Erythroblast (primary cell): ENCODE results near the gene PRAMEF18.
A peak's percentile ranks its signal among the peaks of the same experiment; 100 is the strongest.
"Not testable (repeated sequence)": the region's sequence is repeated elsewhere in the genome, so short reads cannot be mapped to it uniquely, and the experiment has no call there.

ENCODE experiments used
- DNase-seq, 2 experiments: peaks; one replicate each; lab custom pipeline; 2025; lab: John Stamatoyannopoulos, UW
- GATA1 ChIP-seq: IDR thresholded peaks from 2 replicates; pipeline ENCODE4 v1.6.1; 2011; ENCODE audit warnings: low read depth, mild to moderate bottlenecking, control low read depth, low read length, moderate library complexity
- POLR2A ChIP-seq: IDR thresholded peaks from 2 replicates; pipeline ENCODE4 v1.6.1; 2011; ENCODE audit warnings: mild to moderate bottlenecking, low read length

Gene PRAMEF18, protein sequence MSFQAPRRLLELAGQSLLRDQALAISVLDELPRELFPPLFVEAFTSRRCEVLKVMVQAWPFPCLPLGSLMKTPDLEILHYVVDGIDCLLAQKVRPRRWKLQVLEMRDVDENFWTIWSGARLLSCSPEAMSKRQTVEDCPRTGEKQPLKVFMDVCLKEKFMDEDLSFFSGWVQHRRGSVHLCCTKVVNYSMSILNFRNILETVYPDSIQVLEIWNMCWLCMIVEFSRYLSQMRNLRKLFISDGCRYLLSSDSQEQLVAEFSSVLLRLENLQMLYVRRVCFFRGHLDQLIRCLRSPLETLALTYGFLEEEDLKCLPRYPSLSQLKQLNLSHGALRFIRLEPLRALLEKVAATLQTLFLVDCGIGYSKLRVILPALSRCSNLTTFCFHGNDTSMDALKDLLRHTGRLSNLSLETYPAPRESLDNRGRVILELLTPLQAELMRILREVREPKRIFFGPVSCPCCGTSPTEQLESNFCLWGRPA

GRCh38 chr1:13225675-13226204 lies at the start of gene PRAMEF18:
Gene PRAMEF18, minus strand, starts transcription at chr1:13226154. Its CDS starts 48 bp downstream, at chr1:13226106.
- DNase-seq, result not testable (repeated sequence)

DNA sequence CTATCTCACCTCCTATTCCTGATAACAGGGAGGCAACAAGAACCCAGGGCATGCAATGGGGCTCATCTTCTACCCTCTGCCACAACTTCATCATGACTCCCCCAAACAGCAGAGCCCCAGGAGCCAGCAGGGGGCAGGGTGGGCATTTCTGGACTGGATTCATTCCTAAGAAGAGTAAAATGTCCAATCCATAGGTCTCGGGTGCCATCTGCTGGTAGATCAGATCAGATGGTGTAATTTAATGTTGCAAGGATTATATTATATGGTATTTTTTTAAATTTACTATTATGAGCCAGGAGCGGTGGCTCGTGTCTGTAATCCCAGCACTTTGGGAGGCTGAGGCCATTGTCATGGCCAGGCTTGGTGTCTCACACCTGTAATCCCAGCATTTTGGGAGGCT lies 39.2 kb upstream of the PRAMEF18 start:
- DNase-seq, result not testable (repeated sequence)

GRCh38 chr1:13253898-13254297 lies 27.9 kb upstream of the PRAMEF18 start, which contains the start of gene PRAMEF5:
Gene PRAMEF5, plus strand, starts transcription at chr1:13254198. Its CDS starts 5,071 bp downstream, at chr1:13259269.
- DNase-seq, result not testable (repeated sequence)

- not testable (repeated sequence) for DNase-seq
These were observed 21.2 kb upstream of the PRAMEF18 start for GRCh38 chr1:13247122-13247521.

GRCh38 chr1:13246554-13246871 lies 20.6 kb upstream of the PRAMEF18 start:
- DNase-seq, result not testable (repeated sequence)

- DNase-seq, result not testable (repeated sequence)
These were observed 20.0 kb upstream of the PRAMEF18 start for GRCh38 chr1:13245841-13246553.

- DNase-seq, result not testable (repeated sequence)
These were observed 17.7 kb upstream of the PRAMEF18 start for GRCh38 chr1:13243536-13244263.

DNA sequence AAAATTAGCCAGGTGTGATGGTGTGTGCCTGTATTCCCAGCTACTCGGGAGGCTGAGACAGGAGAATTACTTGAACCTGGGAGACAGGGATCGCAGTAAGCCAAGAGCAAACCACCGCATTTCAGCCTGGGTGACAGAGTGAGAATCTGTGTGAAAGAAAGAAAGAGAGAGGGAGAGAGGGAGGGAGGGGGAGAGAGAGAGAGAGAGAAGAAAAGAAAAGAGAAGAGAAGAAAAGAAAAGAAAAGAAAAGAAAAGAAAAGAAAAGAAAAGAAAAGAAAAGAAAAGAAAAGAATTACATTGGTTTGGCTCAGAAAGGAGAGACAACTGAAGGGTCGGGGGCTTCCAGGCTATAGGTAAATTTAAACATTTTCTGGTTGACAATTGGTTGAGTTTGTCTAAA lies 13.7 kb upstream of the PRAMEF18 start:
- DNase-seq, result not testable (repeated sequence)

DNA sequence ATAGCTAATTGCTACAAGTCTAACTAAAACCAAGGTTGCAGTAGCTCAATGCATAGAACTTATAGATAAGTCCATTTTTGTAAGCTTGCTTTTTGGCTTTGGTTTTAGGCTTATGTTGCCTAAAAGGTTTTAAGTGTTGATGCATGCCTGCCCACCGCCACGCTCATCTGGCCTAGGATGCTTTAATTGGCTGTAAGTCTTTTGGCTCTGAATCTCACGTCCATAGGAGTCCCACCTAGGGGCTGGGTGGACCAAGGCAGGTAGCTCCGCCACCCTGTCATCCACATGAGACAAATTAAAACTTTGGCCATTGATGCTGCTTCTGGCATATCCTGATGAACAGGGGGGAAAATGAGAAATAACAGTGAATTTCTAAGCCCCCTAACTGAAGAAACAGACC lies 11.6 kb upstream of the PRAMEF18 start:
- DNase-seq, result not testable (repeated sequence)

GRCh38 chr1:13234057-13234456 lies 8.1 kb upstream of the PRAMEF18 start:
- not testable (repeated sequence) for DNase-seq

DNA sequence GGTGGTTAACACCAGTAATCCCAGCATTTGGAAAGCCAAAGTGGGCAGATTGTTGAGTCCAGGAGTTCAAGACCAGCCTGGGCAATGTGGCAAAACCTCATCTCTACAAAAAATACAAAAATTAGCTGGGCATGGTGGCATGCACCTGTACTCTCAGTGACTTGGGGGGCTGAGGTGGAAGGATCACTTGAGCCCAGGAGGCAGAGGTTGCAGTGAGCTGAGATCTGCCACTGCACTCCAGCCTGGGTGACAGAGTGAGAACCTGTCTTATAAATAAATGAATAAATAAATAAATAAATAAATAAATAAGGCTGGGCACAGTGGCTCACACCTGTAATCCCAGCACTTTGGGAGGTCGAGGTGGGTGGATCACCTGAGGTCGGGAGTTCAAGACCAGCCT lies 6.1 kb upstream of the PRAMEF18 start:
- not testable (repeated sequence) for DNase-seq

GRCh38 chr1:13231061-13231750 lies 5.3 kb upstream of the PRAMEF18 start:
- not testable (repeated sequence) for DNase-seq

GRCh38 chr1:13230601-13231000 lies 4.6 kb upstream of the PRAMEF18 start:
- DNase-seq, result not testable (repeated sequence)

GRCh38 chr1:13230096-13230495 lies 4.1 kb upstream of the PRAMEF18 start:
- not testable (repeated sequence) for DNase-seq

DNA sequence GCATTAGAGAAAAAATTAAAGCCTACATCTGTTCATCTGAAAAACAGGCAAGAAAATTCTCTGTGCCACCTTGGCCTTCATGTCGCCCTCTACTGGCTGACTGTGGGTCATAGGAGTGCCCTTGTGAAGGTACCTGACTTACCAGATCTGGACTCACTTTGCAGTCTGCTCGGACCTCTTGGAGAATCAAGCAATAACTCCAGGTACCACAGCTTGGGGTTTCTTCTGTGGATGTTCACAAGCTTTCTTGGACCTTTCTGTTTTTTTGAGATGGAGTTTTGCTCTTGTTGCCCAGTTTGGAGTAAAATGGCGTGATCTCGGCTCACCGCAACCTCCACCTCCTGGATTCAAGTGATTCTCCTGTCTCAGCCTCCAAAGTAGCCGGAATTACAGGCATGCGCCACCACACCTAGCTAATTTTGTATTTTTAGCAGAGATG lies 2.4 kb upstream of the PRAMEF18 start:
- DNase-seq, result peak; percentile 15 to 45
- TF ChIP-seq POLR2A, result no peak
- no peak for TF ChIP-seq GATA1

DNA sequence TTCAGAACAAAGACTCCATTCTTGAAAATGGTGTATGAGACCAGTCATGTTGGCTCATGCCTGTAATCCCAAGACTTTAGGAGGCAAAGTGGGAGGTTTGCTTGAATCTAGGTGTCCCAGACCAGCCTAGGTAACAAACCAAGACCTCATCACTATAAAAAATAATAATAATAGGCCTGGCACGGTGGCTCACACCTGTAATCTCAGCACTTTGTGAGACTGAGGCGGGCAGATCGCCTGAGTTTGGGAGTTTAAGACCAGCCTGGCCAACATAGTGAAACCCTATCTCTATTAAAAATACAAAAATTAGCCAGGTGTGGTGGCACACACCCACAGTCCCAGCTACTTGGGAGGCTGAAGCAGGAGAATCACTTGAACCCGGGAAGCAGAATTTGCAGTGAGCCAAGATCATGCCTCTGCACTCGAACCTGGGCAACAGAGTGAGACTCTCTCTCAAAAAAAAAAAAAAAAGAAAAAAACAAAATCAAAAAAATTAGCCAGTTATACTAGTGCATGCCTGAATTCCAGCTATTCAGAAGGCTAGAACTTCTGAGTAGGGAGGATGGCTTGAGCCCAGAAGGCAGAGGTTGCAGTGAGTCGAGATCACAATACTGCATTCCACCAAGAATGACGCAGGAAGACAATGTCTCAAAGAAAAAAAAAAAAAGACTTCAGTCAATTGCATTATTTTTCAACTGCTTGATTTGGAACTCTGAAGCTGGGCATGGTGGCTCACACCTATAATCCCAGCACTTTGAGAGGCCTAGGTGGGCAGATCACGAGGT lies 1.5 kb upstream of the PRAMEF18 start:
- DNase-seq, result not testable (repeated sequence)
